DOHH2 (cell line): ENCODE measurements around the gene ABCG2.

ENCODE experiments used
- H3F3A ChIP-seq: fragments of 200-600 bp; sonication (generic), shearing (Covaris generic); 2 replicates; pipeline ENCODE4 v1.6.0; 2016; ENCODE audit warnings: antibody characterized with exemption, mild to moderate bottlenecking; ENCODE audit not compliant: control insufficient read depth, insufficient read depth
- H3K27ac ChIP-seq: fragments of 200-600 bp; sonication (generic); 2 replicates; pipeline ENCODE4 v1.5.1; 2014; ENCODE audit warnings: low read depth, mild to moderate bottlenecking, low read length, moderate library complexity
- H3K27me3 ChIP-seq: fragments of 200-600 bp; sonication (generic); 2 replicates; pipeline ENCODE4 v1.6.1; 2014; ENCODE audit warnings: mild to moderate bottlenecking, low read length, mixed read lengths; ENCODE audit not compliant: control insufficient read depth
- H3K36me3 ChIP-seq: fragments of 200-600 bp; sonication (generic); 2 replicates; pipeline ENCODE4 v1.6.1; 2014; ENCODE audit warnings: mild to moderate bottlenecking, low read length, moderate library complexity, mixed read lengths; ENCODE audit not compliant: control insufficient read depth
- H3K4me1 ChIP-seq: fragments of 200-600 bp; sonication (generic); 2 replicates; pipeline ENCODE4 v1.6.1; 2014; ENCODE audit warnings: mild to moderate bottlenecking, low read length, mixed read lengths; ENCODE audit not compliant: control insufficient read depth
- H3K4me2 ChIP-seq: fragments of 200-600 bp; sonication (generic); 2 replicates; pipeline ENCODE4 v1.6.0; 2014; ENCODE audit warnings: mild to moderate bottlenecking, low read length, moderate library complexity
- H3K4me3 ChIP-seq: fragments of 200-600 bp; sonication (generic); 2 replicates; pipeline ENCODE4 v1.5.1; 2014; ENCODE audit warnings: mild to moderate bottlenecking, low read length, mixed read lengths
- H3K79me2 ChIP-seq: fragments of 200-600 bp; sonication (generic); 2 replicates; pipeline ENCODE4 v1.6.1; 2014; ENCODE audit warnings: mild to moderate bottlenecking, low read length, mixed read lengths; ENCODE audit not compliant: control insufficient read depth
- H3K9me2 ChIP-seq: fragments of 200-600 bp; sonication (generic); replicated peaks from 2 replicates; pipeline ENCODE4 v1.6.1; 2014; ENCODE audit warnings: mild to moderate bottlenecking, low read length, mixed read lengths; ENCODE audit not compliant: control insufficient read depth
- H3K9me3 ChIP-seq: fragments of 200-600 bp; sonication (generic); 2 replicates; pipeline ENCODE4 v1.6.1; 2014; ENCODE audit warnings: antibody characterized with exemption, low read length, mixed read lengths; ENCODE audit not compliant: control insufficient read depth, insufficient read depth
- H4K20me1 ChIP-seq: fragments of 200-600 bp; sonication (generic); 2 replicates; pipeline ENCODE4 v1.6.0; 2014; ENCODE audit warnings: low read depth, mild to moderate bottlenecking, antibody characterized with exemption, low read length, moderate library complexity; ENCODE audit not compliant: control insufficient read depth, insufficient read depth
- CTCF ChIP-seq: fragments of 200-600 bp; sonication (generic); IDR thresholded peaks from one replicate; pipeline ENCODE4 v1.5.1; 2014; ENCODE audit warnings: antibody characterized with exemption, mild to moderate bottlenecking, low read depth, low read length; ENCODE audit not compliant: poor library complexity, severe bottlenecking
- EZH2phosphoT487 ChIP-seq: fragments of 200-600 bp; sonication (generic); IDR thresholded peaks from 2 replicates; pipeline ENCODE4 v1.6.1; 2017; ENCODE audit warnings: borderline replicate concordance, mild to moderate bottlenecking, antibody characterized with exemption, low read length, moderate library complexity, mixed read lengths

Gene ABCG2

DNA sequence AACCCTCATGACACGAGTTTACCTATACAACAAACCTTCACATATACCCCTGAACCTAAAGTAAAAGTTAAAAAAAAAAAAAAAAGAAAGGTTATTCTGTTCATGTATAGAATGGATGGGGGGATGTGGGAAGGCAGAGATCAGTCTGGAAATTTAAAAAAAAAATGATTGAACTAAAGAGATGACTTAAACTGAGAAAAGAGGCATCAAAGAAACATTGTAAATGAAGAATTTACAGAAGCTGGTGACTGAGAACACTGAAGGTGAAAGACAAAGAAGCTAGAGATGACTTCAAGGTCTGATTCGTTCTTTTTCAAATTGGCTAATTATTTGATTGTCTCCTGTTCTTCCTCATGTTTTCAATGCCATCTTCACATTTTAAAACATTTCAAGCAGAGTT is 12.8 kb upstream of the ABCG2 start:
- Histone ChIP-seq H3K27ac (no peak overlapping the region), H3K4me3 (no peak overlapping the region), H3K9me2 (no peaks in the 10 kb centered on the region), H3K27me3 (no peaks in the 10 kb centered on the region), H4K20me1 (no peaks in the 10 kb centered on the region), H3K4me2 (no peak overlapping the region), H3K79me2 (no peaks in the 10 kb centered on the region), H3F3A (no peaks in the 10 kb centered on the region), H3K36me3 (no peaks in the 10 kb centered on the region), H3K4me1 (no peaks in the 10 kb centered on the region), H3K9me3 (no peaks in the 10 kb centered on the region)
- TF ChIP-seq CTCF (no peak), EZH2phosphoT487 (no peak)

GRCh38 chr4:88169298-88169697 is 10.9 kb upstream of the ABCG2 start:
- TF ChIP-seq EZH2phosphoT487: no peak
- TF ChIP-seq CTCF: no peak
- Histone ChIP-seq H3K4me3 (no peak overlapping the region), H3F3A (no peaks in the 10 kb centered on the region), H3K27me3 (no peaks in the 10 kb centered on the region), H3K9me3 (no peaks in the 10 kb centered on the region), H4K20me1 (no peaks in the 10 kb centered on the region), H3K36me3 (no peaks in the 10 kb centered on the region), H3K27ac (no peak overlapping the region), H3K9me2 (no peaks in the 10 kb centered on the region), H3K79me2 (no peaks in the 10 kb centered on the region), H3K4me2 (no peak overlapping the region), H3K4me1 (no peaks in the 10 kb centered on the region)

DNA sequence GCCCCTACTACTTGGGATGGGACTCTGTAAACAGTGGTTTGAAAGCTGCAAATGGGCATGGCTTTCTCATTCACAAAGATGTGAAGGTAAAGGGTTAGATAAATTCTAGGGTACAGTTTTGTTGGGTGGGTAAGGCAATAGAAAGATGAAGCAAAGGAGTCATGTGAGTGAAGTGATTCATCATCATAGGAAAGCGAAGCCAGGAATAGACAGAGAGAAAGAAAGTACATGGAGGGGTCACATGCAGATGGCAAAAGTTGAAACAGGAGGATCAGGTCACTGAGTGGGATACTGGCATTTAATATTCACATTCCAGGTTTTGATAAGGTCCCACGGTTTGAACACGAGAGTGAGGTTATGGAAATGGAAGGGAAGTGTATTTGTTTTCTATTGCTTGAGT is 8.2 kb upstream of the ABCG2 start:
- Histone ChIP-seq H3K9me3 (no peaks in the 10 kb centered on the region), H3K36me3 (no peaks in the 10 kb centered on the region), H3K79me2 (no peaks in the 10 kb centered on the region), H3K4me2 (no peak overlapping the region), H3K27ac (no peak overlapping the region), H3K4me1 (no peaks in the 10 kb centered on the region), H3K27me3 (no peaks in the 10 kb centered on the region), H3K9me2 (no peaks in the 10 kb centered on the region), H4K20me1 (no peaks in the 10 kb centered on the region), H3K4me3 (no peak overlapping the region), H3F3A (no peaks in the 10 kb centered on the region)
- TF ChIP-seq CTCF: no peak

DNA sequence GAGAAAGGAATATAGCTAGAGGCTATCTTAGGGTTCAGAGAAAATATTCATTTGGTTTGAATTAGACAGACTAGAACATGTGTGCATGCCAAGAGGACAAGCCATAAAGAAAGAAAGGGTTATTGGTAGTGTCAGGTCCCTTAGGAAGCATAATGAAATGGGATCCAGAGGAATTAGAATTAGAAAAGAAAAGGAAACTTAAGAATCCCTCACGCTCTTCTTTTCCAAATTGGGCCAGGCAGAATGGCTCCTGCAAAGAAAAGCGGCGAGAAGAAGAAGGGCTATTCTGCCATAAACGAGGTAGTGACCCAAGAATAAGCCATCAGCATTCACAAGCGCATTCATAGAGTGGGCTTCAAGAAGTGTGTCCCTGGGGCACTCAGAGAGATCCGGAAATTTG is 4.9 kb upstream of the ABCG2 start:
- Histone ChIP-seq H3K9me2 (no peaks in the 10 kb centered on the region), H3K4me3 (no peak overlapping the region), H3K9me3 (no peaks in the 10 kb centered on the region), H4K20me1 (no peaks in the 10 kb centered on the region), H3K4me1 (no peaks in the 10 kb centered on the region), H3K4me2 (no peak overlapping the region), H3K79me2 (no peaks in the 10 kb centered on the region), H3F3A (no peaks in the 10 kb centered on the region), H3K36me3 (no peaks in the 10 kb centered on the region), H3K27me3 (peaks cover 9% of the 10 kb centered on the region), H3K27ac (no peak overlapping the region)
- no peak for TF ChIP-seq EZH2phosphoT487
